Renal pelvis (tissue), 4 donors: ENCODE data around the gene DHX29. TPM values are rescaled to one million over a fixed set of nuclear protein-coding genes. Genes with fewer than 3 reads are reported as not detected.

Experiments used
- DNase-seq: peaks from one replicate; pipeline ENCODE4 v3.0.0-alpha.2; 2013
- polyA plus RNA-seq, 3 donors: library from polyadenylated mRNA; unstranded; fragments of 120-200 nt; gene quantifications; one replicate each; pipeline ENCODE4 v1.2.1, GENCODE V29; 2013; ENCODE audit not compliant: insufficient read length in 3 of 3

The DHX29 gene
- polyA plus RNA-seq, 3 donors, result 38.7 to 43.3 (median 41.2) TPM

DNA sequence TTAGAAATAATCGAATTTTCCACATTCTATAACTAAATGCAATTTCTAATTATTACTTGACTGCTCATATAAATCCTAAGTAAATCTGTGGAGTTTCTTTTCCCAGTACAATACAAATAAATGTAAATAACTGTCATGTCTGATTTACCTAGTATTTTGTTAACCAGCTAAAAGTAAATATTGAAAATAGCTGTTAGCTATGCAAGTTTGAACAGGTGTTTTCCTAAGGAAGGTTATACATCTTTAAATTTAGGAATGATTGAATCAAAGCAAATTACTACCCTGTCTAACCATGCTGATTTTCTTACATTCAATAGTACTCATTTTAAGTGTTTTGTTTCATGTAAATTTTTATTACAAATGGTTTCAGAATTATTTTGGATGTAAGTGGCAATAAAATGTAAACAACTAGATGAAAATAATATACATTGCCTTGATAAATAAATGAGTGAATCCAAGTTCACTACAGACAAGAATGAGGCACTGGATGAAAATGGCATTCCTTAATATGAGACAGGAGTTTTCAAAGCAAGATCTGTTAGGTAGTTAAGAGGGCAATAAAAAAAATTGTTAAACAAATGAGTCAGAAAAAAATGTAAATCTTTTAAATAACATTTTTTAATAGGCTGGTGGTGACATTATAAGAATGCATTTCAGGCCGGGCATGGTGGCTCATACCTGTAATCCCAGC lies 96.2 kb downstream of the DHX29 start:
- no peak for DNase-seq

Other genes starting within 250 kb of the DHX29 start
- under 1 TPM; 0.31 to 0.96 (median 0.43) TPM for gene GZMA, start 205.0 kb downstream of the DHX29 start, polyA plus RNA-seq
- gene GPX8, start 147.5 kb downstream of the DHX29 start, polyA plus RNA-seq, result 10 to 100 TPM; 65.4 to 76.2 (median 70.1) TPM
- gene CDC20B, start 134.5 kb downstream of the DHX29 start, polyA plus RNA-seq, result under 1 TPM; 0.63 to 0.71 (median 0.64) TPM
- gene MCIDAS, start 80.4 kb downstream of the DHX29 start, polyA plus RNA-seq, result 1 to 10 TPM in 1 of 3 donors, under 1 TPM in 2; 0.91 to 1.4 (median 0.92) TPM
- 1 to 10 TPM; 8.2 to 10.0 (median 8.3) TPM for gene CCNO, start 74.1 kb downstream of the DHX29 start, polyA plus RNA-seq
- gene MTREX, start 295 bp upstream of the DHX29 start, polyA plus RNA-seq, result 100 to 1,000 TPM in 1 of 3 donors, 10 to 100 TPM in 2; 81.8 to 105 (median 82.9) TPM
- gene PLPP1, start 227.3 kb upstream of the DHX29 start, polyA plus RNA-seq, result 10 to 100 TPM; 80.0 to 89.0 (median 84.0) TPM